Mammary epithelial cell (primary cell): Measurements from ENCODE around the gene FAM50A.

Experiments
- EZH2 ChIP-seq: IDR thresholded peaks from 2 replicates; pipeline ENCODE4 v1.6.1; 2012; ENCODE audit warnings: low read length, inconsistent platforms, borderline replicate concordance
- TF ChIP-seq, protein P1 (sequence below), 2 donors: IDR thresholded peaks in 1 of 2; conservative IDR thresholded peaks in 1 of 2; 2 replicates each; pipeline ENCODE4 v1.5.1; 2011 to 2012; ENCODE audit warnings: inconsistent platforms in 2 of 2, low read length in 2 of 2, mild to moderate bottlenecking in 2 of 2, control low read depth in 1 of 2, low read depth in 1 of 2; ENCODE audit not compliant: insufficient read depth in 1 of 2; ENCODE audit errors: extremely low read depth in 1 of 2

DNA sequence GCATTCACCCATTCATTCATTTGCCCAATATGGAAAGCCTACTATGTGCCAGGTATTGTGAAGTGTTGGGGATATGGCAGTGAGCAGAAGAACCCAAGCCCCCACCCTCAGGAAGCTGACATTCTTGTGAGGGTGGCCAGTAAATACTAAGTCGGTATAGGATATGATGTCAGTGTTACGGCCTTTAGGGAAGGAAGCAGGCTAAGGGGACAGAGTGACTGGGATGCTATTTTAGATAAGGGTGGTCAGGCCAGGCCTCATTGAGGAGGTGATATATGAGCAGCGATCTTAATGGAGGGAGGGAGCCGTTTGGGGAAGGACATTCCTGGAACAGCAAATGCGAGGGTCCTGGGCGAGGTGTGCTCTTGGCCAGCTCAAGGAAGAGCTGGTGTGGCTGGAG, 13.5 kb upstream of the FAM50A start:
- TF ChIP-seq, protein P1, sequence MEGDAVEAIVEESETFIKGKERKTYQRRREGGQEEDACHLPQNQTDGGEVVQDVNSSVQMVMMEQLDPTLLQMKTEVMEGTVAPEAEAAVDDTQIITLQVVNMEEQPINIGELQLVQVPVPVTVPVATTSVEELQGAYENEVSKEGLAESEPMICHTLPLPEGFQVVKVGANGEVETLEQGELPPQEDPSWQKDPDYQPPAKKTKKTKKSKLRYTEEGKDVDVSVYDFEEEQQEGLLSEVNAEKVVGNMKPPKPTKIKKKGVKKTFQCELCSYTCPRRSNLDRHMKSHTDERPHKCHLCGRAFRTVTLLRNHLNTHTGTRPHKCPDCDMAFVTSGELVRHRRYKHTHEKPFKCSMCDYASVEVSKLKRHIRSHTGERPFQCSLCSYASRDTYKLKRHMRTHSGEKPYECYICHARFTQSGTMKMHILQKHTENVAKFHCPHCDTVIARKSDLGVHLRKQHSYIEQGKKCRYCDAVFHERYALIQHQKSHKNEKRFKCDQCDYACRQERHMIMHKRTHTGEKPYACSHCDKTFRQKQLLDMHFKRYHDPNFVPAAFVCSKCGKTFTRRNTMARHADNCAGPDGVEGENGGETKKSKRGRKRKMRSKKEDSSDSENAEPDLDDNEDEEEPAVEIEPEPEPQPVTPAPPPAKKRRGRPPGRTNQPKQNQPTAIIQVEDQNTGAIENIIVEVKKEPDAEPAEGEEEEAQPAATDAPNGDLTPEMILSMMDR (conservative IDR thresholded peaks at IDR 0.05 in 1 of 2, IDR thresholded peaks at IDR 0.05 in 1 of 2; ENCODE audit: extremely low read depth in 1 of 2, insufficient read depth in 1 of 2, low read depth in 1 of 2, low read length in 2 of 2): no peak
- no peak for TF ChIP-seq EZH2
